ENCODE results near the gene WDR33. TPM values are rescaled to one million over a fixed set of nuclear protein-coding genes. Genes with fewer than 3 reads are reported as not detected.

Gene WDR33
- total RNA-seq, 2 experiments from 2014 or later = 59.8 to 61.5 TPM

DNA sequence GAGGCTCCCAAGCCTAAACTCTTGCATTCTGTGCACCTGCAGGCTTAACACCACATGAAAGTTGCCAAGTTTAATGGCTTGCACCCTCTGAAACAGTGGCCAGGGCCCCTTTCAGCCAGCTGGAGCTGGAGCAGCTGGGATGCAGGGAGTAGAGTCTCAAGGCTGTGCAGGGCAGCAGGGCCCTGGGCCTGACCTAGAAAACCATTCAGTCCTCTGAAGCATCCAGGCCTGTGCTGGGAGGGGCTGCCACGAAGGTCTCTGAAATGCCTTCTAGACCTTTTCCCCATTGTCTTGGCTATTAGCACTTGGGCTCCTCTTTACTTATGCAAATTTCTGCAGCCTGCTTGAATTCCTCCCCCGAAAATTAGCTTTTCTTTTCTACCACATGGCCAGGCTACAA, 120.3 kb downstream of the WDR33 start:
- no peak overlapping the region for H3K4me3 ChIP-seq (ENCODE audit: low read length)
- peaks cover 9 to 24% of the 10 kb centered on the region in 2 experiments for H3K9me3 ChIP-seq (ENCODE audit: control insufficient read depth in 1 of 2, insufficient read depth in 1 of 2, low read length in 2 of 2)
- peaks cover 4% of the 10 kb centered on the region for H3K36me3 Mint-ChIP-seq (ENCODE audit: low read depth)
- POLR2A ChIA-PET = no interaction called here
- no peaks in the 10 kb centered on the region for H3K27me3 ChIP-seq (ENCODE audit: control insufficient read depth in 1 of 2, insufficient read depth in 2 of 2, low read length in 2 of 2)
- no peak overlapping the region for H3K4me3 Mint-ChIP-seq
- H3K9me3 Mint-ChIP-seq = peaks cover 5% of the 10 kb centered on the region
- no peaks in the 10 kb centered on the region for H3K4me1 Mint-ChIP-seq (ENCODE audit: low read depth)
- peaks cover 1% of the 10 kb centered on the region for H3K4me1 ChIP-seq (ENCODE audit: insufficient read depth, low read length)
- H3K27me3 Mint-ChIP-seq = peaks cover 4% of the 10 kb centered on the region
- H3K27ac Mint-ChIP-seq = no peak overlapping the region
- intact Hi-C loops (cut with DNase I, micrococcal nuclease) = no loop called here
- no peaks in the 10 kb centered on the region for H3K36me3 ChIP-seq (ENCODE audit: insufficient read depth, low read length)
- TF ChIP-seq, protein P1, sequence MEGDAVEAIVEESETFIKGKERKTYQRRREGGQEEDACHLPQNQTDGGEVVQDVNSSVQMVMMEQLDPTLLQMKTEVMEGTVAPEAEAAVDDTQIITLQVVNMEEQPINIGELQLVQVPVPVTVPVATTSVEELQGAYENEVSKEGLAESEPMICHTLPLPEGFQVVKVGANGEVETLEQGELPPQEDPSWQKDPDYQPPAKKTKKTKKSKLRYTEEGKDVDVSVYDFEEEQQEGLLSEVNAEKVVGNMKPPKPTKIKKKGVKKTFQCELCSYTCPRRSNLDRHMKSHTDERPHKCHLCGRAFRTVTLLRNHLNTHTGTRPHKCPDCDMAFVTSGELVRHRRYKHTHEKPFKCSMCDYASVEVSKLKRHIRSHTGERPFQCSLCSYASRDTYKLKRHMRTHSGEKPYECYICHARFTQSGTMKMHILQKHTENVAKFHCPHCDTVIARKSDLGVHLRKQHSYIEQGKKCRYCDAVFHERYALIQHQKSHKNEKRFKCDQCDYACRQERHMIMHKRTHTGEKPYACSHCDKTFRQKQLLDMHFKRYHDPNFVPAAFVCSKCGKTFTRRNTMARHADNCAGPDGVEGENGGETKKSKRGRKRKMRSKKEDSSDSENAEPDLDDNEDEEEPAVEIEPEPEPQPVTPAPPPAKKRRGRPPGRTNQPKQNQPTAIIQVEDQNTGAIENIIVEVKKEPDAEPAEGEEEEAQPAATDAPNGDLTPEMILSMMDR (IDR thresholded peaks at IDR 0.05) = no peak
- DNase-seq (no peak), ATAC-seq (ENCODE audit: poor library complexity) (no peak)
- CTCF ChIA-PET = no interaction called here
- no peak overlapping the region for H3K27ac ChIP-seq (ENCODE audit: low read depth in 1 of 2, low read length in 2 of 2)

DNA sequence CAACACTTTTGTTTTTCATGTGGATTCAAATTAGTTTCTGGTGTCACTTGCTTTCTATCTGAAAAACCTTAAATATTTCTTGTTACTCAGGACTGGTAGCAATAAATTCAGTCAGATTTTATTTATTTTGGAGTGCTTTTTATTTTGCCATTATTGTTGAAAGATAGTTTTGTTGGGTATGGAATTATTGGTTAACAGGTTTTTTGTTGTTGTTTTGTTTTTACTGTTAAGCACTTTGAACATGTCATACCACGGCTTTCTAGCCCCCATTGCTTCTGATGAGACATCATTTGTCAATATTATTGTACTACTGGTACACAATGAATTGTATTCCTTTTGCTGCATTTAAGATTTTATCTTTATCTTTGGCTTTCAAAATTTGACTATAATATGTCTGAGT, 122.6 kb downstream of the WDR33 start:
- Histone ChIP-seq H3K36me3 (ENCODE audit: insufficient read depth, low read length) (no peaks in the 10 kb centered on the region), H3K9me3 (ENCODE audit: control insufficient read depth in 1 of 2, insufficient read depth in 1 of 2, low read length in 2 of 2) (peaks cover 9 to 24% of the 10 kb centered on the region in 2 experiments), H3K4me3 (ENCODE audit: low read length) (no peak overlapping the region), H3K27ac (ENCODE audit: low read depth in 1 of 2, low read length in 2 of 2) (no peak overlapping the region), H3K27me3 (ENCODE audit: control insufficient read depth in 1 of 2, insufficient read depth in 2 of 2, low read length in 2 of 2) (no peaks in the 10 kb centered on the region), H3K4me1 (ENCODE audit: insufficient read depth, low read length) (no peaks in the 10 kb centered on the region)
- CTCF ChIA-PET = no interaction called here
- Mint-ChIP-seq H3K4me3 (no peak overlapping the region), H3K4me1 (ENCODE audit: low read depth) (no peaks in the 10 kb centered on the region), H3K27me3 (peaks cover 4% of the 10 kb centered on the region), H3K9me3 (peaks cover 5% of the 10 kb centered on the region), H3K36me3 (ENCODE audit: low read depth) (peaks cover 4% of the 10 kb centered on the region), H3K27ac (no peak overlapping the region)
- ATAC-seq (ENCODE audit: poor library complexity) (no peak), DNase-seq (no peak)
- TF ChIP-seq, protein P1 (IDR thresholded peaks at IDR 0.05) = no peak
- POLR2A ChIA-PET = no interaction called here
- intact Hi-C loops (cut with DNase I, micrococcal nuclease) = no loop called here

DNA sequence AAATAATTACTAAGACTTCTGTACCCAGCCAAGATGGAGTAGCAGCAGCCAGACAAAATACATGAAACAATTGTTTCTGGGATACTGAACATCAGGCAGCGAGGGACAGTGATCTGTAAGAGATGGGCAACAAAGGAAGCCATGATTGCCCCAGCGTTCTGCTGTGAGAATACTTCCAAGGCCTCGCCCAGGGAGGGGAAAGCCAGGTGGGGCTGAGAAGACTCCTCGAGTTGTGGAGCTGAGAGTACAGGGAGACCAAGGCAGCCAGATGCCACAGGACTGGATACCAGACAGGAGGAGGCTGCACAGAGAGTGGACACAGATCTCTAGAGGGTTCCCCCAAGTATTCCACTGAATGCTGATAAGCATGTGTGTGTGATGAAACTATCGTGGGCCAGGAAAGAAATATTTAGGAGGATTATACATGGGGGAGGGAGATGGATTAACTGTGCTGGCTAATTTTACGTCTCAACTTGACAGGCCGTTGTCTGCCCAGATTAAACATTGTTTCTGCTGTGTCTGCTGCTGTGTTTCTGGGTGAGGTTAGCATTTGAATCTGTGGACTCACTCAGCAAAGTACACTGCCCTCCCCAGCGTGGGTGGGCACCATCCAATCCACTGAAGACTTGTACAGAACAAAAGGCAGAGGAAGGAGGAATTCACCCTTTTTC, 125.4 kb downstream of the WDR33 start:
- Mint-ChIP-seq H3K27ac (no peak overlapping the region), H3K27me3 (peaks cover 8% of the 10 kb centered on the region), H3K4me3 (no peak overlapping the region), H3K36me3 (ENCODE audit: low read depth) (no peaks in the 10 kb centered on the region), H3K4me1 (ENCODE audit: low read depth) (no peaks in the 10 kb centered on the region), H3K9me3 (peaks cover 3% of the 10 kb centered on the region)
- POLR2A ChIA-PET = no interaction called here
- H3K4me1 ChIP-seq (ENCODE audit: insufficient read depth, low read length) = peaks cover 4% of the 10 kb centered on the region
- TF ChIP-seq, protein P1 (IDR thresholded peaks at IDR 0.05) = no peak
- DNase-seq (peak in 1 of 14 experiments; percentile 3), ATAC-seq (ENCODE audit: poor library complexity) (no peak)
- CTCF ChIA-PET = no interaction called here
- no peak overlapping the region for H3K27ac ChIP-seq (ENCODE audit: low read depth in 1 of 2, low read length in 2 of 2)
- peaks cover 6 to 13% of the 10 kb centered on the region in 2 experiments for H3K9me3 ChIP-seq (ENCODE audit: control insufficient read depth in 1 of 2, insufficient read depth in 1 of 2, low read length in 2 of 2)
- no peaks in the 10 kb centered on the region for H3K27me3 ChIP-seq (ENCODE audit: control insufficient read depth in 1 of 2, insufficient read depth in 2 of 2, low read length in 2 of 2)
- H3K4me3 ChIP-seq (ENCODE audit: low read length) = no peak overlapping the region
- H3K36me3 ChIP-seq (ENCODE audit: insufficient read depth, low read length) = no peaks in the 10 kb centered on the region
- intact Hi-C loops (cut with DNase I, micrococcal nuclease) = no loop called here
